IMR-90 (cell line): Measurements from ENCODE around the gene PODXL. TPM values are rescaled to one million over a fixed set of nuclear protein-coding genes. Genes with fewer than 3 reads are reported as not detected.
A peak's percentile ranks its signal among the peaks of the same experiment; 100 is the strongest.

ENCODE experiments used
- ATAC-seq: fragments of 200-7000 bp; cut with Tn5 transposase; 2 replicates; pipeline ENCODE4 v1.9.1; 2020; ENCODE audit warnings: low read depth, mild to moderate bottlenecking, moderate library complexity
- BruUV-seq: library from RNA; stranded (reverse); fragments of 400-500 nt; replicated peaks from 2 replicates; lab custom pipeline; 2021; lab: Mats Ljungman, UMichigan
- CTCF ChIA-PET: fragments of 300-600 bp; formaldehyde crosslinking; extraction: SDS; loops from one replicate; lab custom pipeline; 2021; ENCODE audit warnings: antibody characterized with exemption; lab: Yijun Ruan, JAX
- POLR2A ChIA-PET: fragments of 300-600 bp; sonication (Branson Sonifier 250); formaldehyde crosslinking; loops from one replicate; lab custom pipeline; 2022; ENCODE audit warnings: antibody characterized with exemption; ENCODE audit not compliant: unreplicated experiment; lab: Charles Lee
- DNase-seq: peaks from one replicate; pipeline ENCODE4 v3.0.0; 2013
- H2AFZ ChIP-seq: replicated peaks from 2 replicates; pipeline ENCODE3; 2013; ENCODE audit warnings: low read length, mild to moderate bottlenecking; ENCODE audit not compliant: poor library complexity
- H2AK5ac ChIP-seq: 2 replicates; pipeline ENCODE4 v1.6.1; 2013; ENCODE audit warnings: low read depth, low read length, inconsistent platforms
- H2AK9ac ChIP-seq: replicated peaks from 2 replicates; pipeline ENCODE3; 2013; ENCODE audit warnings: mild to moderate bottlenecking, low read depth, low read length, moderate library complexity; ENCODE audit not compliant: poor library complexity
- H2BK120ac ChIP-seq: 2 replicates; pipeline ENCODE4 v1.6.1; 2013; ENCODE audit warnings: low read depth, low read length, inconsistent platforms
- H2BK15ac ChIP-seq: 3 replicates; pipeline ENCODE4 v1.6.1; 2013; ENCODE audit warnings: low read depth, low read length, inconsistent platforms
- H2BK20ac ChIP-seq: 2 replicates; pipeline ENCODE4 v1.6.1; 2013; ENCODE audit warnings: low read depth, mild to moderate bottlenecking, inconsistent platforms, low read length, moderate library complexity
- H2BK5ac ChIP-seq: 2 replicates; pipeline ENCODE4 v1.6.1; 2013; ENCODE audit warnings: mild to moderate bottlenecking, low read depth, low read length, inconsistent platforms; ENCODE audit not compliant: poor library complexity, severe bottlenecking
- H3K14ac ChIP-seq: replicated peaks from 2 replicates; pipeline ENCODE4 v1.6.1; 2013; ENCODE audit warnings: low read depth, low read length, inconsistent platforms
- H3K18ac ChIP-seq: 2 replicates; pipeline ENCODE4 v1.6.1; 2013; ENCODE audit warnings: low read depth, low read length, control low read depth
- H3K23ac ChIP-seq: 2 replicates; pipeline ENCODE4 v1.6.1; 2013; ENCODE audit warnings: low read depth, low read length, inconsistent platforms
- H3K27ac ChIP-seq: 2 replicates; pipeline ENCODE4 v1.5.1; 2013; ENCODE audit warnings: mild to moderate bottlenecking, control low read depth, low read length; ENCODE audit not compliant: insufficient read depth
- H3K27me3 ChIP-seq: 2 replicates; pipeline ENCODE4 v1.6.1; 2013; ENCODE audit warnings: low read length; ENCODE audit not compliant: control insufficient read depth, insufficient read depth
- H3K36me3 ChIP-seq: 2 replicates; pipeline ENCODE4 v1.6.1; 2013; ENCODE audit warnings: low read length, mixed read lengths; ENCODE audit not compliant: control insufficient read depth, insufficient read depth
- H3K4ac ChIP-seq: 2 replicates; pipeline ENCODE4 v1.6.1; 2013; ENCODE audit warnings: low read depth, low read length, inconsistent platforms
- H3K4me1 ChIP-seq: 2 replicates; pipeline ENCODE4 v1.6.1; 2013; ENCODE audit warnings: low read length, mixed read lengths; ENCODE audit not compliant: control insufficient read depth, insufficient read depth
- H3K4me2 ChIP-seq: 2 replicates; pipeline ENCODE4 v1.6.1; 2013; ENCODE audit warnings: low read depth, mild to moderate bottlenecking, control low read depth, low read length, moderate library complexity
- H3K4me3 ChIP-seq: 2 replicates; pipeline ENCODE4 v1.5.1; 2013; ENCODE audit warnings: low read depth, mild to moderate bottlenecking, control low read depth, low read length, moderate library complexity; ENCODE audit not compliant: insufficient read depth
- H3K56ac ChIP-seq: 2 replicates; pipeline ENCODE4 v1.6.1; 2013; ENCODE audit warnings: low read length, inconsistent platforms; ENCODE audit not compliant: insufficient read depth; ENCODE audit errors: extremely low read depth
- H3K79me1 ChIP-seq, 2 experiments: 2 replicates each; pipeline ENCODE4 v1.6.1; 2013; ENCODE audit warnings: low read length in 2 of 2, inconsistent platforms in 1 of 2, low read depth in 1 of 2
- H3K9ac ChIP-seq: 2 replicates; pipeline ENCODE4 v1.6.1; 2013; ENCODE audit warnings: low read depth, low read length, control low read depth
- H3K9me1 ChIP-seq: 2 replicates; pipeline ENCODE4 v1.6.1; 2013; ENCODE audit warnings: low read length, inconsistent platforms; ENCODE audit not compliant: insufficient read depth
- H3K9me3 ChIP-seq: 2 replicates; pipeline ENCODE4 v1.6.1; 2013; ENCODE audit warnings: low read length; ENCODE audit not compliant: control insufficient read depth, insufficient read depth
- H4K20me1 ChIP-seq: 2 replicates; pipeline ENCODE4 v1.6.1; 2013; ENCODE audit warnings: low read length, inconsistent platforms; ENCODE audit not compliant: insufficient read depth
- H4K5ac ChIP-seq: 2 replicates; pipeline ENCODE4 v1.6.1; 2013; ENCODE audit warnings: mild to moderate bottlenecking, low read depth, low read length, control low read depth
- H4K8ac ChIP-seq, 2 experiments: 2 replicates each; pipeline ENCODE4 v1.6.1; 2013; ENCODE audit warnings: low read depth in 2 of 2, low read length in 2 of 2, control low read depth in 1 of 2, inconsistent platforms in 1 of 2
- H4K91ac ChIP-seq: 2 replicates; pipeline ENCODE4 v1.6.1; 2013; ENCODE audit warnings: low read depth, low read length, inconsistent platforms; ENCODE audit not compliant: insufficient read depth
- BHLHE40 ChIP-seq: fragments of 150-350 bp; IDR thresholded peaks from 2 replicates; pipeline ENCODE4 v1.6.1; 2016; ENCODE audit warnings: mild to moderate bottlenecking, low read depth, low read length
- CHD1 ChIP-seq: IDR thresholded peaks from 2 replicates; pipeline ENCODE4 v1.6.1; 2012; ENCODE audit warnings: low read depth, low read length, improper control_type of control experiment
- FOS ChIP-seq: fragments of 150-350 bp; IDR thresholded peaks from 2 replicates; pipeline ENCODE4 v1.6.1; 2016; ENCODE audit warnings: low read depth, low read length
- MAFK ChIP-seq: IDR thresholded peaks from 2 replicates; pipeline ENCODE4 v1.6.1; 2012; ENCODE audit warnings: low read depth, low read length, improper control_type of control experiment
- MXI1 ChIP-seq: IDR thresholded peaks from 2 replicates; pipeline ENCODE4 v1.6.1; 2012; ENCODE audit warnings: low read depth, mild to moderate bottlenecking, low read length, moderate library complexity, borderline replicate concordance
- POLR2A ChIP-seq: IDR thresholded peaks from 2 replicates; pipeline ENCODE4 v1.6.1; 2012; ENCODE audit warnings: mild to moderate bottlenecking, low read depth, low read length
- RAD21 ChIP-seq: IDR thresholded peaks from 2 replicates; pipeline ENCODE4 v1.6.1; 2012; ENCODE audit warnings: low read length, improper control_type of control experiment
- RFX5 ChIP-seq: IDR thresholded peaks from 2 replicates; pipeline ENCODE4 v1.8.0; 2012; ENCODE audit warnings: low read depth, mild to moderate bottlenecking, low read length, moderate library complexity
- USF2 ChIP-seq: fragments of 150-350 bp; IDR thresholded peaks from 2 replicates; pipeline ENCODE4 v1.6.1; 2017; ENCODE audit warnings: mild to moderate bottlenecking, antibody characterized with exemption, low read length, low read depth
- WGBS, 2 experiments: methylation state at CpG; one replicate each; pipeline versions ENCODE4 v1.1.5 to v1.1.7; 2013; ENCODE audit warnings: missing lambda C conversion rate in 2 of 2; ENCODE audit not compliant: insufficient read length in 1 of 2; ENCODE audit errors: extremely low coverage in 2 of 2; 5-methylcytosine and 5-hydroxymethylcytosine counted together
- dilution Hi-C: fragments of 300-500 bp; cut with HindIII; formaldehyde crosslinking; loops from one replicate; pipeline ENCODE4 v1.14.3; 2018; ENCODE audit warnings: low sequenced_read_pairs; ENCODE audit not compliant: unreplicated experiment
- in situ Hi-C: fragments of 300-500 bp; cut with MboI; formaldehyde crosslinking; loops from 3 replicates; pipeline ENCODE4 v1.14.3; 2019; ENCODE audit warnings: low sequenced_read_pairs, inconsistent platforms, mixed read lengths
- intact Hi-C: fragments of 100-400 bp; cut with micrococcal nuclease; formaldehyde crosslinking; loops from 2 replicates; pipeline ENCODE4 v1.10.0; 2022
- polyA plus RNA-seq, 3 experiments: library from polyadenylated mRNA; depleted of rRNA; stranded (reverse); fragments of >200 nt; gene quantifications; 2 replicates each; pipeline ENCODE4 v1.2.3, GENCODE V29; 2012; ENCODE audit warnings: low replicate concordance in 1 of 3
- total RNA-seq: library from RNA; depleted of rRNA; stranded (reverse); fragments of >200 nt; gene quantifications from 2 replicates; pipeline ENCODE4 v1.2.3, GENCODE V29; 2012

PODXL gene
- total and polyA plus RNA-seq, 2 of the 4 experiments (the other 2 are of a cell fraction) = 1.3 to 3.8 TPM

GRCh38 chr7:131603932-131604331, 47.5 kb upstream of the PODXL start:
- intact Hi-C loops (no loop called here), dilution Hi-C loops (no loop called here), in situ Hi-C loops (no loop called here)
- ChIA-PET CTCF (interaction anchor here (0.6 to 1.2 kb wide), 2 partner anchors 18 to 51 kb away, joined by 4 to 8 read pairs; no protein-coding TSS in a partner anchor), POLR2A (no interaction called here)
- TF ChIP-seq RFX5 (no peak), USF2 (no peak), MAFK (no peak), BHLHE40 (no peak), MXI1 (no peak), FOS (no peak), POLR2A (no peak), RAD21 (no peak), CHD1 (no peak)
- Histone ChIP-seq H2AK9ac (no peak overlapping the region), H3K23ac (no peak overlapping the region), H3K79me1 (no peaks in the 10 kb centered on the region), H3K9me3 (no peaks in the 10 kb centered on the region), H2BK20ac (no peak overlapping the region), H2AK5ac (no peak overlapping the region), H3K9me1 (peaks cover 16% of the 10 kb centered on the region; the same call in 1 of the 2 replicates), H3K4me3 (no peak overlapping the region), H3K9ac (no peak overlapping the region), H3K4me1 (peaks cover 7% of the 10 kb centered on the region; the same call in 1 of the 2 replicates), H3K36me3 (no peaks in the 10 kb centered on the region), H3K27me3 (peaks cover 8% of the 10 kb centered on the region; the same call in 1 of the 2 replicates), H3K4me2 (no peak overlapping the region), H3K4ac (0 out of 2 replicates have a peak overlapping the region, but pooled peaks have one; percentile 7), H4K91ac (no peak overlapping the region), H4K8ac (no peak overlapping the region), H3K27ac (no peak overlapping the region), H2AFZ (no peak overlapping the region), H3K18ac (no peak overlapping the region), H2BK15ac (no peak overlapping the region), H4K5ac (no peak overlapping the region), H2BK5ac (no peak overlapping the region), H3K14ac (no peak overlapping the region), H2BK120ac (no peak overlapping the region), H4K20me1 (no peaks in the 10 kb centered on the region), H3K56ac (no peak overlapping the region)
- DNase-seq (no peak), ATAC-seq (no peak)
- BruUV-seq = no TSS peak
- 100% methylated on average over 1 of the region's 2 CpGs; no CpG with 5 or more reads in 1 of the 2 experiments for WGBS, 2 experiments
